GM12878 (cell line): ENCODE measurements around the gene TGFB1I1. TPM values are rescaled to one million over a fixed set of nuclear protein-coding genes. Genes with fewer than 3 reads are reported as not detected.

Source experiments
- ATAC-seq: fragments of 200-7000 bp; cut with Tn5 transposase; 3 replicates; pipeline ENCODE4 v1.9.1; 2020; ENCODE audit warnings: mild to moderate bottlenecking, moderate library complexity
- BruUV-seq: library from RNA; stranded (reverse); fragments of 400-500 nt; replicated peaks from 2 replicates; lab custom pipeline; 2021; lab: Mats Ljungman, UMichigan
- CTCF ChIA-PET: fragments of 300-600 bp; sonication (Branson Sonifier 250); formaldehyde crosslinking; extraction: SDS; loops from one replicate; lab custom pipeline; 2021; ENCODE audit warnings: inconsistent platforms; lab: Yijun Ruan, JAX
- POLR2A ChIA-PET: fragments of 350-600 bp; formaldehyde crosslinking; extraction: SDS; loops from one replicate; lab custom pipeline; 2021; ENCODE audit warnings: inconsistent platforms; lab: Charles Lee
- RAD21 ChIA-PET: fragments of 300-600 bp; sonication (Branson Sonifier 250); formaldehyde crosslinking; loops from one replicate; lab custom pipeline; 2023; ENCODE audit warnings: antibody characterized with exemption; ENCODE audit not compliant: unreplicated experiment; lab: Charles Lee
- SMC1A ChIA-PET: fragments of 300-600 bp; sonication (Branson Sonifier 250); formaldehyde crosslinking; loops from one replicate; lab custom pipeline; 2023; ENCODE audit not compliant: unreplicated experiment, uncharacterized antibody; lab: Charles Lee
- DNase-seq: peaks from one replicate; pipeline ENCODE4 v3.0.0-alpha.2; 2011; ENCODE audit warnings: low read depth, low spot score
- FAIRE-seq: peaks from 3 replicates; lab custom pipeline; 2011; peaks lifted over from hg19 to GRCh38; lab: Jason Lieb, UNC
- H2AFZ ChIP-seq: 2 replicates; pipeline ENCODE4 v1.6.0; 2011; ENCODE audit warnings: low read depth, low read length, control low read depth; ENCODE audit not compliant: control insufficient read depth
- H3K27ac ChIP-seq: 2 replicates; pipeline ENCODE4 v1.5.1; 2011; ENCODE audit warnings: control low read depth; ENCODE audit not compliant: control insufficient read depth, insufficient read depth
- H3K27me3 ChIP-seq, 2 experiments: replicated peaks in 1 of 2; 2 replicates each; pipeline versions ENCODE4 v1.6.0 to v1.6.1; 2011; ENCODE audit warnings: low read length in 1 of 2; ENCODE audit not compliant: control insufficient read depth in 2 of 2, insufficient read depth in 2 of 2
- H3K36me3 ChIP-seq, 2 experiments: 2 replicates each; pipeline ENCODE4 v1.5.1; 2011; ENCODE audit warnings: low read length in 1 of 2; ENCODE audit not compliant: control insufficient read depth in 2 of 2, insufficient read depth in 2 of 2
- H3K4me1 ChIP-seq: 2 replicates; pipeline ENCODE4 v1.6.1; 2011; ENCODE audit warnings: mild to moderate bottlenecking, low read length, moderate library complexity, mixed read lengths; ENCODE audit not compliant: control insufficient read depth, insufficient read depth
- H3K4me2 ChIP-seq: 2 replicates; pipeline ENCODE4 v1.6.0; 2011; ENCODE audit warnings: control low read depth; ENCODE audit not compliant: control insufficient read depth, insufficient read depth
- H3K4me3 ChIP-seq: fragments of 200-600 bp; sonication (generic); 2 replicates; pipeline ENCODE4 v1.5.1; 2016
- H3K79me2 ChIP-seq: 2 replicates; pipeline ENCODE4 v1.6.0; 2011; ENCODE audit warnings: low read length; ENCODE audit not compliant: control insufficient read depth, insufficient read depth
- H3K9ac ChIP-seq: 2 replicates; pipeline ENCODE4 v1.8.0; 2011; ENCODE audit warnings: low read length, control low read depth, mixed read lengths; ENCODE audit not compliant: control insufficient read depth, insufficient read depth
- H3K9me3 ChIP-seq: replicated peaks from 3 replicates; pipeline ENCODE4 v1.5.1; 2011; ENCODE audit warnings: mild to moderate bottlenecking, low read length; ENCODE audit not compliant: control insufficient read depth, insufficient read depth
- H4K20me1 ChIP-seq: 2 replicates; pipeline ENCODE4 v1.6.0; 2011; ENCODE audit not compliant: control insufficient read depth, insufficient read depth
- BMI1 ChIP-seq: fragments of 450-650 bp; IDR thresholded peaks from 2 replicates; pipeline ENCODE4 v1.6.1; 2016; ENCODE audit warnings: mild to moderate bottlenecking, moderate library complexity, borderline replicate concordance
- CUX1 ChIP-seq: IDR thresholded peaks from 2 replicates; pipeline ENCODE4 v1.6.1; 2012; ENCODE audit warnings: improper control_type of control experiment, low read depth, low read length; ENCODE audit not compliant: insufficient replicate concordance
- DPF2 ChIP-seq: fragments of 450-650 bp; IDR thresholded peaks from 2 replicates; pipeline ENCODE4 v1.6.1; 2017; ENCODE audit warnings: mild to moderate bottlenecking
- EED ChIP-seq: sonication (generic); IDR thresholded peaks from 2 replicates; pipeline ENCODE4 v1.6.1; 2016; ENCODE audit warnings: antibody characterized with exemption, low read depth
- EP300 ChIP-seq, 2 experiments: fragments of 150-350 bp in 1 of 2; IDR thresholded peaks; 2 replicates each; pipeline ENCODE4 v1.6.1; 2011 to 2012; ENCODE audit warnings: low read depth in 2 of 2, low read length in 2 of 2, borderline replicate concordance in 1 of 2, improper control_type of control experiment in 1 of 2, inconsistent platforms in 1 of 2; ENCODE audit not compliant: control insufficient read depth in 1 of 2
- GATAD2B ChIP-seq: fragments of 450-650 bp; conservative IDR thresholded peaks from 2 replicates; pipeline ENCODE4 v1.6.1; 2017; ENCODE audit warnings: low read depth, mild to moderate bottlenecking, moderate library complexity
- KDM1A ChIP-seq: fragments of 200-600 bp; sonication (generic); IDR thresholded peaks from 2 replicates; pipeline ENCODE4 v1.6.1; 2016; ENCODE audit warnings: borderline replicate concordance
- MAX ChIP-seq: IDR thresholded peaks from 2 replicates; pipeline ENCODE4 v1.6.1; 2012; ENCODE audit warnings: low read depth, low read length, improper control_type of control experiment
- NKRF ChIP-seq: fragments of 450-650 bp; conservative IDR thresholded peaks from 2 replicates; pipeline ENCODE4 v1.6.1; 2017; ENCODE audit warnings: mild to moderate bottlenecking, moderate library complexity
- PML ChIP-seq: IDR thresholded peaks from 2 replicates; pipeline ENCODE4 v1.6.1; 2012; ENCODE audit warnings: low read length, inconsistent platforms
- RAD21 ChIP-seq: IDR thresholded peaks from 2 replicates; pipeline ENCODE4 v1.6.1; 2011; ENCODE audit warnings: mild to moderate bottlenecking, low read depth, low read length, moderate library complexity; ENCODE audit not compliant: insufficient read depth
- WGBS: methylation state at CpG from one replicate; pipeline ENCODE4 v1.1.6; 2016; ENCODE audit warnings: low lambda C conversion rate; ENCODE audit not compliant: insufficient replicate concordance, insufficient coverage; ENCODE audit errors: missing lambda C conversion rate; 5-methylcytosine and 5-hydroxymethylcytosine counted together
- in situ Hi-C: fragments of 300-500 bp; cut with MboI; formaldehyde crosslinking; loops from 9 replicates; pipeline ENCODE4 v1.14.3; 2018; ENCODE audit warnings: mixed read lengths
- intact Hi-C: fragments of 100-400 bp; cut with micrococcal nuclease; formaldehyde crosslinking; loops from one replicate; pipeline ENCODE4 v1.14.2; 2022; ENCODE audit not compliant: unreplicated experiment
- polyA plus RNA-seq, 11 experiments: library from polyadenylated mRNA; depleted of rRNA in 4 of 11; unstranded in 6 of 11; stranded (reverse) in 5 of 11; fragments of >200 nt; fragmentation: Nextera tagmentation in 4 of 11; fragmentation: Illumina TruSeq in 1 of 11; extraction: Ambion mirVana in 4 of 11; extraction: Trizol in 1 of 11; gene quantifications; 1 replicate in 1 of 11; 2 replicates in 10 of 11; pipeline versions ENCODE4 v1.2.1 to v1.2.3, GENCODE V29; 2011 to 2016; ENCODE audit warnings: inconsistent platforms in 2 of 11, missing spikeins in 2 of 11, low read depth in 1 of 11
- total RNA-seq, 4 experiments: library from RNA; depleted of rRNA in 3 of 4; stranded (reverse); fragments of >200 nt in 3 of 4; fragmentation: Illumina TruSeq in 1 of 4; extraction: Trizol in 1 of 4; gene quantifications; 2 replicates each; pipeline versions ENCODE4 v1.2.1 to v1.2.3, GENCODE V29; 2013 to 2021
- TF ChIP-seq, protein P1 (sequence below): fragments of 150-350 bp; IDR thresholded peaks from 2 replicates; pipeline ENCODE4 v1.6.1; 2014; ENCODE audit warnings: mild to moderate bottlenecking, low read depth, low read length

TGFB1I1 gene
- total and polyA plus RNA-seq, 10 of the 15 experiments (the other 5 are each of a cell fraction or from before 2014, with no cell fraction given) = 0.13 to 2.3 (median 0.41) TPM; not detected in 2

DNA sequence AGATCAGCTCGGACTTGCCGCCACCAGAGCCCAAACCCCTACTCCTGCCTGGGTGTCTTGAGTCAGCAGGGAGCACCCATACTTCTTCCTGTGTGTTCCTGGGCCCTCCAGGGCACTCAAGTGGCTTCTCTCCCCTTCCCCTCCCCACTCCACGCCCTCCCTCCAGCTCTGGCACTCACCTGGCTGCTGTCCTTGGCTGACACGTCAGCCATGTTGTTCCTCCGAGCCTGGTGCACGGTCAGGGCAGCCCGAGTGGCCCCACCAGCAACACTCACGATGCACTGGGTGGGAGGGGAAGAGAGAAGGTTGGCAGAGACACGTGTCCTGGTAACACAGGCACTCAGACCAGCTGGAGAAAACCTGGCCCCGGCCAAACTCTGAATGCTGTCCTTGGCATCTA, 24.7 kb downstream of the TGFB1I1 start:
- no peaks in the 10 kb centered on the region for H4K20me1 ChIP-seq
- no peaks in the 10 kb centered on the region; a peak in 3 of 4 replicates for H3K36me3 ChIP-seq
- no peaks in the 10 kb centered on the region for H3K79me2 ChIP-seq
- no peaks in the 10 kb centered on the region for H3K4me1 ChIP-seq
- no peak for DNase-seq
- no peaks in the 10 kb centered on the region for H3K9me3 ChIP-seq
- ChIA-PET POLR2A (no interaction called here), SMC1A (interaction anchor here (0.7 to 1.6 kb wide), 2 partner anchors 36 to 61 kb away, joined by 3 to 4 read pairs; no protein-coding TSS in a partner anchor), CTCF (no interaction called here), RAD21 (no interaction called here)
- ATAC-seq = no peak
- no peak overlapping the region for H3K27ac ChIP-seq
- intact Hi-C loops = no loop called here
- H3K4me3 ChIP-seq = no peak overlapping the region
- H2AFZ ChIP-seq = no peak overlapping the region
- H3K27me3 ChIP-seq = no peaks in the 10 kb centered on the region
- no peak overlapping the region for H3K4me2 ChIP-seq
- WGBS = 88% methylated on average over 10 of the region's 10 CpGs
- no peak overlapping the region for H3K9ac ChIP-seq
- no TSS peak for BruUV-seq
- FAIRE-seq = no peak
- in situ Hi-C loops = no loop called here
- no peak for TF ChIP-seq GATAD2B
- no peak for TF ChIP-seq RAD21
- TF ChIP-seq CUX1 = no peak
- no peak for TF ChIP-seq MAX
- TF ChIP-seq EED = no peak
- no peak for TF ChIP-seq BMI1
- no peak for TF ChIP-seq NKRF
- TF ChIP-seq KDM1A = no peak
- TF ChIP-seq, protein P1, sequence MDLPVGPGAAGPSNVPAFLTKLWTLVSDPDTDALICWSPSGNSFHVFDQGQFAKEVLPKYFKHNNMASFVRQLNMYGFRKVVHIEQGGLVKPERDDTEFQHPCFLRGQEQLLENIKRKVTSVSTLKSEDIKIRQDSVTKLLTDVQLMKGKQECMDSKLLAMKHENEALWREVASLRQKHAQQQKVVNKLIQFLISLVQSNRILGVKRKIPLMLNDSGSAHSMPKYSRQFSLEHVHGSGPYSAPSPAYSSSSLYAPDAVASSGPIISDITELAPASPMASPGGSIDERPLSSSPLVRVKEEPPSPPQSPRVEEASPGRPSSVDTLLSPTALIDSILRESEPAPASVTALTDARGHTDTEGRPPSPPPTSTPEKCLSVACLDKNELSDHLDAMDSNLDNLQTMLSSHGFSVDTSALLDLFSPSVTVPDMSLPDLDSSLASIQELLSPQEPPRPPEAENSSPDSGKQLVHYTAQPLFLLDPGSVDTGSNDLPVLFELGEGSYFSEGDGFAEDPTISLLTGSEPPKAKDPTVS = no peak
- no peak for TF ChIP-seq PML
- no peak for TF ChIP-seq DPF2
- TF ChIP-seq EP300 (IDR thresholded peaks at IDR 0.05; ENCODE audit: borderline replicate concordance in 1 of 2, control insufficient read depth in 1 of 2, low read depth in 2 of 2, low read length in 2 of 2) = no peak
